K562 (cell line): ENCODE results near the gene CDH8. TPM values are rescaled to one million over a fixed set of nuclear protein-coding genes. Genes with fewer than 3 reads are reported as not detected.

Experiments
- CHCHD3 ChIP-seq: fragments of 250-450 bp; sonication (Bioruptor Pico); IDR thresholded peaks from 2 replicates; pipeline ENCODE4 v2.1.2; 2022; ENCODE audit warnings: mild to moderate bottlenecking
- EHMT2 ChIP-seq: fragments of 450-650 bp; IDR thresholded peaks from 2 replicates; pipeline ENCODE4 v1.6.1; 2018; ENCODE audit warnings: antibody characterized with exemption
- HNRNPLL ChIP-seq: fragments of 200-400 bp; formaldehyde crosslinking; IDR thresholded peaks from 2 replicates; pipeline ENCODE4 v1.6.1; 2017; ENCODE audit warnings: low read length, low read depth, mild to moderate bottlenecking; ENCODE audit not compliant: poor library complexity, severe bottlenecking
- MED1 ChIP-seq: sonication (generic); formaldehyde crosslinking; IDR thresholded peaks from 2 replicates; pipeline ENCODE4 v1.8.1; 2023; ENCODE audit warnings: missing genetic modification reagents, borderline replicate concordance
- PTRF ChIP-seq: fragments of 450-650 bp; IDR thresholded peaks from 2 replicates; pipeline ENCODE4 v1.6.1; 2016; ENCODE audit warnings: mild to moderate bottlenecking, missing genetic modification characterization, missing compliant biosample characterization
- SAFB2 ChIP-seq: fragments of 200-400 bp; formaldehyde crosslinking; IDR thresholded peaks from 2 replicates; pipeline ENCODE4 v1.6.1; 2018; ENCODE audit warnings: borderline replicate concordance, low read length, low read depth, moderate library complexity; ENCODE audit not compliant: severe bottlenecking
- SMARCA4 ChIP-seq: fragments of 450-650 bp; IDR thresholded peaks from 2 replicates; pipeline ENCODE4 v1.6.1; 2016
- ZNF174 ChIP-seq: fragments of 250-450 bp; sonication (Bioruptor Pico); IDR thresholded peaks from 2 replicates; pipeline ENCODE4 v1.4.0; 2020; ENCODE audit warnings: mild to moderate bottlenecking
- polyA plus RNA-seq, 8 experiments: library from polyadenylated mRNA; depleted of rRNA in 4 of 8; stranded (reverse) in 5 of 8; unstranded in 3 of 8; fragments of >200 nt; fragmentation: Nextera tagmentation in 2 of 8; fragmentation: Illumina TruSeq in 1 of 8; extraction: Ambion mirVana in 2 of 8; extraction: Trizol in 1 of 8; gene quantifications; 2 replicates each; pipeline versions ENCODE4 v1.2.1 to v1.2.3, GENCODE V29; 2011 to 2014; ENCODE audit warnings: inconsistent platforms in 1 of 8, missing spikeins in 1 of 8
- total RNA-seq, 7 experiments: library from RNA; depleted of rRNA in 6 of 7; stranded (reverse); fragments of >200 nt in 6 of 7; fragmentation: Illumina TruSeq in 2 of 7; extraction: Trizol in 2 of 7; gene quantifications; 2 replicates each; pipeline versions ENCODE4 v1.2.1 to v1.2.3, GENCODE V29; 2011 to 2021; ENCODE audit warnings: low replicate concordance in 1 of 7
- TF ChIP-seq, protein P1 (sequence below), 2 experiments: fragments of 450-650 bp; formaldehyde crosslinking in 1 of 2; IDR thresholded peaks; 2 replicates each; pipeline versions ENCODE4 v1.4.0 to v1.6.1; 2014 to 2020; ENCODE audit warnings: mild to moderate bottlenecking in 2 of 2, borderline replicate concordance in 1 of 2, low read depth in 1 of 2
- TF ChIP-seq, protein P2 (sequence below): fragments of 450-650 bp; IDR thresholded peaks from 2 replicates; pipeline ENCODE4 v1.6.1; 2018; ENCODE audit not compliant: partially characterized antibody

The CDH8 gene
- total and polyA plus RNA-seq, 9 of the 15 experiments (the other 6 are each of a cell fraction or from before 2014, with no cell fraction given): 0.22 to 1.4 (median 0.42) TPM; not detected in 4

DNA sequence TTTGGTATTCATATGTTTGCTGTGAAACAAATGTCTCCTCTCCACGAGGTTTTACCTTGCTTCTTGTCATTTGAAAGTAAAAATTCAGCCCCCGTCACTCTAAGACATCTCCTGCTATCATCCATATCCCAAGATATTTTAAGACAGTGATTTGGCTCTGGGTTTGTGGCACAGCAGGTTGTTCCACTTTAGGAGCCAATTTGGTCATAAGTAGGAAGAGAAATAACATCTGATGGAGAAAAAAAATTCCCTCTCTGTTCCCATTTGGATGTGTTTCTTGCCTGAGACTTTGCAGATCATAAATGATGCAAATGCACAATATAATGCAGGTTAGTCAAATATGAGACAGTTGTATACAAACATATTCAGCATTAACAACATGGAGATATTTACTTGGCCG is 309.5 kb downstream of the CDH8 start (continued):
- TF ChIP-seq, protein P1, sequence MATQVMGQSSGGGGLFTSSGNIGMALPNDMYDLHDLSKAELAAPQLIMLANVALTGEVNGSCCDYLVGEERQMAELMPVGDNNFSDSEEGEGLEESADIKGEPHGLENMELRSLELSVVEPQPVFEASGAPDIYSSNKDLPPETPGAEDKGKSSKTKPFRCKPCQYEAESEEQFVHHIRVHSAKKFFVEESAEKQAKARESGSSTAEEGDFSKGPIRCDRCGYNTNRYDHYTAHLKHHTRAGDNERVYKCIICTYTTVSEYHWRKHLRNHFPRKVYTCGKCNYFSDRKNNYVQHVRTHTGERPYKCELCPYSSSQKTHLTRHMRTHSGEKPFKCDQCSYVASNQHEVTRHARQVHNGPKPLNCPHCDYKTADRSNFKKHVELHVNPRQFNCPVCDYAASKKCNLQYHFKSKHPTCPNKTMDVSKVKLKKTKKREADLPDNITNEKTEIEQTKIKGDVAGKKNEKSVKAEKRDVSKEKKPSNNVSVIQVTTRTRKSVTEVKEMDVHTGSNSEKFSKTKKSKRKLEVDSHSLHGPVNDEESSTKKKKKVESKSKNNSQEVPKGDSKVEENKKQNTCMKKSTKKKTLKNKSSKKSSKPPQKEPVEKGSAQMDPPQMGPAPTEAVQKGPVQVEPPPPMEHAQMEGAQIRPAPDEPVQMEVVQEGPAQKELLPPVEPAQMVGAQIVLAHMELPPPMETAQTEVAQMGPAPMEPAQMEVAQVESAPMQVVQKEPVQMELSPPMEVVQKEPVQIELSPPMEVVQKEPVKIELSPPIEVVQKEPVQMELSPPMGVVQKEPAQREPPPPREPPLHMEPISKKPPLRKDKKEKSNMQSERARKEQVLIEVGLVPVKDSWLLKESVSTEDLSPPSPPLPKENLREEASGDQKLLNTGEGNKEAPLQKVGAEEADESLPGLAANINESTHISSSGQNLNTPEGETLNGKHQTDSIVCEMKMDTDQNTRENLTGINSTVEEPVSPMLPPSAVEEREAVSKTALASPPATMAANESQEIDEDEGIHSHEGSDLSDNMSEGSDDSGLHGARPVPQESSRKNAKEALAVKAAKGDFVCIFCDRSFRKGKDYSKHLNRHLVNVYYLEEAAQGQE (IDR thresholded peaks at IDR 0.05; ENCODE audit: borderline replicate concordance): no peak
- TF ChIP-seq, protein P1 (CRISPR knock-in tag; IDR thresholded peaks at IDR 0.05; ENCODE audit: low read depth): no peak
- TF ChIP-seq SMARCA4: no peak
- no peak for TF ChIP-seq MED1 (CRISPR knock-in tag)
- no peak for TF ChIP-seq EHMT2
- no peak for TF ChIP-seq SAFB2
- TF ChIP-seq HNRNPLL: no peak
- TF ChIP-seq ZNF174 (CRISPR knock-in tag): no peak
- no peak for TF ChIP-seq PTRF (tag)
- no peak for TF ChIP-seq CHCHD3 (CRISPR knock-in tag)
- TF ChIP-seq, protein P2, sequence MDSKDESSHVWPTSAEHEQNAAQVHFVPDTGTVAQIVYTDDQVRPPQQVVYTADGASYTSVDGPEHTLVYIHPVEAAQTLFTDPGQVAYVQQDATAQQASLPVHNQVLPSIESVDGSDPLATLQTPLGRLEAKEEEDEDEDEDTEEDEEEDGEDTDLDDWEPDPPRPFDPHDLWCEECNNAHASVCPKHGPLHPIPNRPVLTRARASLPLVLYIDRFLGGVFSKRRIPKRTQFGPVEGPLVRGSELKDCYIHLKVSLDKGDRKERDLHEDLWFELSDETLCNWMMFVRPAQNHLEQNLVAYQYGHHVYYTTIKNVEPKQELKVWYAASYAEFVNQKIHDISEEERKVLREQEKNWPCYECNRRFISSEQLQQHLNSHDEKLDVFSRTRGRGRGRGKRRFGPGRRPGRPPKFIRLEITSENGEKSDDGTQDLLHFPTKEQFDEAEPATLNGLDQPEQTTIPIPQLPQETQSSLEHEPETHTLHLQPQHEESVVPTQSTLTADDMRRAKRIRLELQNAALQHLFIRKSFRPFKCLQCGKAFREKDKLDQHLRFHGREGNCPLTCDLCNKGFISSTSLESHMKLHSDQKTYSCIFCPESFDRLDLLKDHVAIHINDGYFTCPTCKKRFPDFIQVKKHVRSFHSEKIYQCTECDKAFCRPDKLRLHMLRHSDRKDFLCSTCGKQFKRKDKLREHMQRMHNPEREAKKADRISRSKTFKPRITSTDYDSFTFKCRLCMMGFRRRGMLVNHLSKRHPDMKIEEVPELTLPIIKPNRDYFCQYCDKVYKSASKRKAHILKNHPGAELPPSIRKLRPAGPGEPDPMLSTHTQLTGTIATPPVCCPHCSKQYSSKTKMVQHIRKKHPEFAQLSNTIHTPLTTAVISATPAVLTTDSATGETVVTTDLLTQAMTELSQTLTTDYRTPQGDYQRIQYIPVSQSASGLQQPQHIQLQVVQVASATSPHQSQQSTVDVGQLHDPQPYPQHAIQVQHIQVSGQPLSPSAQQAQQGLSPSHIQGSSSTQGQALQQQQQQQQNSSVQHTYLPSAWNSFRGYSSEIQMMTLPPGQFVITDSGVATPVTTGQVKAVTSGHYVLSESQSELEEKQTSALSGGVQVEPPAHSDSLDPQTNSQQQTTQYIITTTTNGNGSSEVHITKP: no peak
